Measurements from ENCODE around the gene TMEM98.

DNA sequence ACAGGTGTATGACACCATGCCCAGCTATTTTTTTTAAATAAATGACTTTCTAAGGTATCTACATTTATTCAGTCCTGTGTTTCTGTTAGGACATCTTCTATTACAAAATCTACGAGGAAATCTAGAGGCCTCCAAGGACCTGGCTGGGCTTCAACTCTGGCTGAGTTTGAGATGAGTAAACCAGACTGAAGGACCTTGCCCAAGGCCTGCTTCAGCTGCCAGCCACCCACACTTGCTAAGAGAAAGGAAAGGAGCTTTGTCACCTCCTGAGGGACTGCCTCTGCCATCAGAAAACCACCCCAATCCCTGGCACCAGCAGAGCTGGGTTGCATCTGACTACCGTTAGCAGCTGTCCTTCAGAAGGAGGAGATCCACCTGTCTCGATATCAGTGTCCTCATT lies 49.7 kb upstream of the TMEM98 start:
- TF ChIP-seq NFYB (IDR thresholded peaks at IDR 0.05; ENCODE audit: extremely low read depth, insufficient read length): no peak
- TF ChIP-seq CHD1 (IDR thresholded peaks at IDR 0.05; ENCODE audit: low read length): no peak
- no peak for TF ChIP-seq NCOA2 (IDR thresholded peaks at IDR 0.05; ENCODE audit: partially characterized antibody in 2 of 2)
- TF ChIP-seq CTCF (IDR thresholded peaks at IDR 0.05 in 2 of 3, conservative IDR thresholded peaks at IDR 0.05 in 1 of 3; ENCODE audit: insufficient read depth in 2 of 3, low read depth in 1 of 3, low read length in 3 of 3): no peak
- no peak for TF ChIP-seq POLR2AphosphoS2 (IDR thresholded peaks at IDR 0.05; ENCODE audit: low read length)
- no peak for TF ChIP-seq POLR2A (conservative IDR thresholded peaks at IDR 0.05)
- TF ChIP-seq ZFX (CRISPR knock-in tag; IDR thresholded peaks at IDR 0.05): no peak
- TF ChIP-seq STAG1 (CRISPR knock-in tag; IDR thresholded peaks at IDR 0.05; ENCODE audit: borderline replicate concordance): no peak

Measured in K562 (cell line).